Epithelial cell of esophagus (primary cell): Measurements from ENCODE around the gene FAM171A2.
A peak's percentile ranks its signal among the peaks of the same experiment; 100 is the strongest.
"Not testable (repeated sequence)": the region's sequence is repeated elsewhere in the genome, so short reads cannot be mapped to it uniquely, and the experiment has no call there.

ENCODE experiments used
- DNase-seq: peaks from one replicate; pipeline ENCODE4 v3.0.0; 2010; ENCODE audit warnings: low read depth
- H3K4me3 ChIP-seq: 2 replicates; pipeline ENCODE4 v1.5.1; 2011; ENCODE audit warnings: mild to moderate bottlenecking, low read length, control low read depth
- CTCF ChIP-seq: IDR thresholded peaks from 2 replicates; pipeline ENCODE4 v1.5.1; 2011; ENCODE audit warnings: low read depth, mild to moderate bottlenecking, low read length, control low read depth, inconsistent platforms; ENCODE audit not compliant: insufficient read depth; ENCODE audit errors: missing control alignments

The FAM171A2 gene

GRCh38 chr17:44348234-44348987, 15.2 kb downstream of the FAM171A2 start:
- no peak for TF ChIP-seq CTCF
- no peak overlapping the region for H3K4me3 ChIP-seq
- peak; percentile 97 for DNase-seq

GRCh38 chr17:44347206-44348055, 16.2 kb downstream of the FAM171A2 start:
- DNase-seq, H3K4me3 ChIP-seq: not testable (repeated sequence)

GRCh38 chr17:44346064-44346844, 17.4 kb downstream of the FAM171A2 start:
- no peak for DNase-seq
- no peak for TF ChIP-seq CTCF
- H3K4me3 ChIP-seq = peak overlapping the region; percentile 99

GRCh38 chr17:44345454-44346026, 18.1 kb downstream of the FAM171A2 start:
- peak; percentile 70 for DNase-seq
- peak; percentile 40 for TF ChIP-seq CTCF
- peak overlapping the region; percentile 99 for H3K4me3 ChIP-seq

- H3K4me3 ChIP-seq = peak within 1 kb of the TSS; percentile 99
- peak; percentile 99 for DNase-seq
- no peak for TF ChIP-seq CTCF
Observed at GRCh38 chr17:44344939-44345453, 18.7 kb downstream of the FAM171A2 start, which contains the start of gene GRN. GRN (plus strand) TSS chr17:44345302; CDS start chr17:44349165, 3,863 bp downstream.

GRCh38 chr17:44343510-44344209, 20.0 kb downstream of the FAM171A2 start:
- TF ChIP-seq CTCF = no peak
- H3K4me3 ChIP-seq = no peak overlapping the region
- no peak for DNase-seq

GRCh38 chr17:44340553-44340952, 23.1 kb downstream of the FAM171A2 start:
- peak; percentile 45 for DNase-seq
- H3K4me3 ChIP-seq = not testable (repeated sequence)
